Astrocyte of the spinal cord (primary cell): Measurements from ENCODE around the gene SESN1.

Experiments used
- DNase-seq: peaks from one replicate; pipeline ENCODE4 v3.0.0; 2011; ENCODE audit warnings: low read depth, low spot score
- H3K4me3 ChIP-seq: 2 replicates; pipeline ENCODE4 v1.5.1; 2011; ENCODE audit warnings: low read depth, mild to moderate bottlenecking, low read length, moderate library complexity
- CTCF ChIP-seq: IDR thresholded peaks from 2 replicates; pipeline ENCODE4 v1.5.1; 2012; ENCODE audit warnings: low read depth, mild to moderate bottlenecking, low read length, inconsistent platforms
- in situ Hi-C: cut with HindIII; loops from 2 replicates; pipeline ENCODE4 v1.10.0; 2017; ENCODE audit warnings: low sequenced_read_pairs

The SESN1 gene

DNA sequence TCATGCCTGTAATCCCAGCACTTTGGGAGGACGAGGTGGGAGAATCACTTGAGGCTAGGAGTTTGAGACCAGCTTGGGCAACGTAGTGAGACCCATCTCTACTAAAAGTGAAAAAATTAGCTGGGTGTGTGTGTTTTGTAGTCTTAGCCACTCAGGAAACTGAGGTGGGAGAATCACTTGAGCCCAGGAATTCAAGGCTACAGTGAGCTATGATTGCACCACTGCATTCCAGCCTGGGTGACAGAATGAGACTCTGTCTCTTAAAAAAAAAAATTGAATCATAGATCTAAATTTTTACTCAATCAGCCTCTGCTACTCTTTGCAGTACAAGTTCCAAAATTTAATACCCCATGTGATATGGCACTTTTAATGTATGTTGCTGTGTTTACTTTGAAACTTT, 124.9 kb downstream of the SESN1 start:
- no peak for DNase-seq
- H3K4me3 ChIP-seq, result no peak overlapping the region
- TF ChIP-seq CTCF, result no peak
- in situ Hi-C loops, result no loop called here

DNA sequence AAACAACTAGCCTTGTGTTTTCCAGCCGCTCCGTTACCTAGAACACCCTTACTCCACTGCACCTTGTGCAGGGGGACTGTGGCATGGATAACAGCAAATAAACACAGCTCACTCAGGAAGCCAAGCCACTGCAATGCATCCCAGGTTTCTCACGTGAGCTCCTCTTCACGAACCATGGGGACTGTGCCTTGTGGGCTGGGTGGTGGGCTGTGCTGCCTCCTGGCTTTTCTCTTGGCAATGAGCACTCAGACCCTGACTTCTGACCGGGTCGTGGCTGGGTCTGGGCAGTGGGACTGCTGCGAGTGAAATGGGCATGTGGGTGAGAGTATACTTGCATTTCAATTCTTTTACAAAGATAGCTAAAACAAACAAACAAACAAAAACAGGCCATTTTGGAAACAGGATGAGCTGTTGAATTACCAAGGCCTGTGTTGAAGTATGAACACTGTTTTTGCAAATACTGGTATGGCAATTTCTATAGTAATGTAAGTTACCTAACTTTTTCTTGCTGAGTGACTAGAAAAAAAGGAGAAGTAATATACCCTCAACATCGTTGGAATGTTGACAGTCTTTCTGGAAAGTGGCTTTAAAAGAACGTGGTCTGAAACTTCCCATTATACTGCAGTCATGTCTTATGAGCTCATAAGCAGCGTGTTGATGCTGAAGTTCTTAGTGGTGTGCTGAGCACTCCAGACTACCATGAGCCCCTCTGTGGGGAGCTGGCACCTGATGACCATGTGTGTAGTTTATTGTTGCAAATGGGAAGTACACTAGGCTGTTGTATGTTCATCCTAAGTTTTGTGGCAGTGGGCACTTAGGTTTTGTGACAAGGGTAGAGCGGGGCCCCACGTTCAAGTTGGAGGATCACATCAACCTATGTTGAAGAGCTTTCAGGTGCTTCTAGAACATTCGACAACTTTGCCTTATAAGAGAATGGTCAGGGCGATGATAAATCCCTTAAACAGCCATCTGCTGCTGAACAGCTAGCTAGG, 126.0 kb downstream of the SESN1 start:
- in situ Hi-C loops, result no loop called here
- no peak overlapping the region for H3K4me3 ChIP-seq
- no peak for DNase-seq
- no peak for TF ChIP-seq CTCF

- in situ Hi-C loops, result no loop called here
- DNase-seq, result peak; percentile 28
- no peak overlapping the region for H3K4me3 ChIP-seq
- no peak for TF ChIP-seq CTCF
Measured at GRCh38 chr6:108966855-108967755, 127.5 kb downstream of the SESN1 start.

DNA sequence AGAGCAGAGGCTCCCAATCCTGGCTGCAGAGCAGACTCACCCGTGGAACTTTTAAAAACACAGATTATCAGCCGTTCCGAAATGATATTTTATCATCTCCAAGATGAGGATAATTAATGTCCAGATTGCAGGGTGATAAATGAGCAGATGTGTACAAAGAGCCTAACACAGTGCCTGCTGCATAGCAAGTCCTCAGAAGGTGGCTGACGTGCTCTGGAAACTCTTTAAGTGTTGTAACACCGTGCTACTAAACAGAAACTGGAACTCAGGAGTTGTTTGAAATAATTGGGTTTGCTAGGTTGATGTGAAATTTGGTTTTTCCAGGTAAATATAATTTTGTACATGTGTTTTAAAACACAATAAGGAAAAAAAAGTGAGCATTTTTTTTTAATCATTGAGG, 128.4 kb downstream of the SESN1 start:
- TF ChIP-seq CTCF, result no peak
- H3K4me3 ChIP-seq, result no peak overlapping the region
- no peak for DNase-seq
- in situ Hi-C loops, result no loop called here

GRCh38 chr6:108961985-108962384, 132.7 kb downstream of the SESN1 start:
- in situ Hi-C loops, result no loop called here
- H3K4me3 ChIP-seq, result no peak overlapping the region
- no peak for TF ChIP-seq CTCF
- peak; percentile 54 for DNase-seq

- no peak for DNase-seq
- no peak for TF ChIP-seq CTCF
- in situ Hi-C loops, result no loop called here
- no peak overlapping the region for H3K4me3 ChIP-seq
Measured at GRCh38 chr6:108961077-108961476, 133.6 kb downstream of the SESN1 start.
